GM12878 (cell line): ENCODE results near the gene ABCA9. TPM values are rescaled to one million over a fixed set of nuclear protein-coding genes. Genes with fewer than 3 reads are reported as not detected.

Experiments used
- ATAC-seq: fragments of 200-7000 bp; cut with Tn5 transposase; 3 replicates; pipeline ENCODE4 v1.9.1; 2020; ENCODE audit warnings: mild to moderate bottlenecking, moderate library complexity
- BruUV-seq: library from RNA; stranded (reverse); fragments of 400-500 nt; replicated peaks from 2 replicates; lab custom pipeline; 2021; lab: Mats Ljungman, UMichigan
- CTCF ChIA-PET: fragments of 300-600 bp; sonication (Branson Sonifier 250); formaldehyde crosslinking; extraction: SDS; loops from one replicate; lab custom pipeline; 2021; ENCODE audit warnings: inconsistent platforms; lab: Yijun Ruan, JAX
- POLR2A ChIA-PET: fragments of 350-600 bp; formaldehyde crosslinking; extraction: SDS; loops from one replicate; lab custom pipeline; 2021; ENCODE audit warnings: inconsistent platforms; lab: Charles Lee
- RAD21 ChIA-PET: fragments of 300-600 bp; sonication (Branson Sonifier 250); formaldehyde crosslinking; loops from one replicate; lab custom pipeline; 2023; ENCODE audit warnings: antibody characterized with exemption; ENCODE audit not compliant: unreplicated experiment; lab: Charles Lee
- SMC1A ChIA-PET: fragments of 300-600 bp; sonication (Branson Sonifier 250); formaldehyde crosslinking; loops from one replicate; lab custom pipeline; 2023; ENCODE audit not compliant: unreplicated experiment, uncharacterized antibody; lab: Charles Lee
- DNase-seq: peaks from one replicate; pipeline ENCODE4 v3.0.0-alpha.2; 2011; ENCODE audit warnings: low read depth, low spot score
- FAIRE-seq: peaks from 3 replicates; lab custom pipeline; 2011; peaks lifted over from hg19 to GRCh38; lab: Jason Lieb, UNC
- H2AFZ ChIP-seq: 2 replicates; pipeline ENCODE4 v1.6.0; 2011; ENCODE audit warnings: low read depth, low read length, control low read depth; ENCODE audit not compliant: control insufficient read depth
- H3K27ac ChIP-seq: 2 replicates; pipeline ENCODE4 v1.5.1; 2011; ENCODE audit warnings: control low read depth; ENCODE audit not compliant: control insufficient read depth, insufficient read depth
- H3K27me3 ChIP-seq, 2 experiments: replicated peaks in 1 of 2; 2 replicates each; pipeline versions ENCODE4 v1.6.0 to v1.6.1; 2011; ENCODE audit warnings: low read length in 1 of 2; ENCODE audit not compliant: control insufficient read depth in 2 of 2, insufficient read depth in 2 of 2
- H3K36me3 ChIP-seq, 2 experiments: 2 replicates each; pipeline ENCODE4 v1.5.1; 2011; ENCODE audit warnings: low read length in 1 of 2; ENCODE audit not compliant: control insufficient read depth in 2 of 2, insufficient read depth in 2 of 2
- H3K4me1 ChIP-seq: 2 replicates; pipeline ENCODE4 v1.6.1; 2011; ENCODE audit warnings: mild to moderate bottlenecking, low read length, moderate library complexity, mixed read lengths; ENCODE audit not compliant: control insufficient read depth, insufficient read depth
- H3K4me2 ChIP-seq: 2 replicates; pipeline ENCODE4 v1.6.0; 2011; ENCODE audit warnings: control low read depth; ENCODE audit not compliant: control insufficient read depth, insufficient read depth
- H3K4me3 ChIP-seq: fragments of 200-600 bp; sonication (generic); 2 replicates; pipeline ENCODE4 v1.5.1; 2016
- H3K79me2 ChIP-seq: 2 replicates; pipeline ENCODE4 v1.6.0; 2011; ENCODE audit warnings: low read length; ENCODE audit not compliant: control insufficient read depth, insufficient read depth
- H3K9ac ChIP-seq: 2 replicates; pipeline ENCODE4 v1.8.0; 2011; ENCODE audit warnings: low read length, control low read depth, mixed read lengths; ENCODE audit not compliant: control insufficient read depth, insufficient read depth
- H3K9me3 ChIP-seq: replicated peaks from 3 replicates; pipeline ENCODE4 v1.5.1; 2011; ENCODE audit warnings: mild to moderate bottlenecking, low read length; ENCODE audit not compliant: control insufficient read depth, insufficient read depth
- H4K20me1 ChIP-seq: 2 replicates; pipeline ENCODE4 v1.6.0; 2011; ENCODE audit not compliant: control insufficient read depth, insufficient read depth
- CBX5 ChIP-seq: sonication (generic); IDR thresholded peaks from 2 replicates; pipeline ENCODE4 v1.6.1; 2016; ENCODE audit warnings: low read depth, moderate library complexity, mild to moderate bottlenecking, inconsistent platforms
- CREB1 ChIP-seq: IDR thresholded peaks from 2 replicates; pipeline ENCODE4 v1.6.1; 2012; ENCODE audit warnings: low read depth, mild to moderate bottlenecking, inconsistent platforms
- CREM ChIP-seq: IDR thresholded peaks from 2 replicates; pipeline ENCODE4 v1.6.1; 2014; ENCODE audit warnings: antibody characterized with exemption, low read depth
- FOXK2 ChIP-seq: fragments of 450-650 bp; IDR thresholded peaks from 2 replicates; pipeline ENCODE4 v1.6.1; 2017; ENCODE audit warnings: mild to moderate bottlenecking, moderate library complexity
- HDAC2 ChIP-seq: fragments of 200-600 bp; sonication (generic); IDR thresholded peaks from 2 replicates; pipeline ENCODE4 v1.6.1; 2017
- HSF1 ChIP-seq: fragments of 150-350 bp; IDR thresholded peaks from 2 replicates; pipeline ENCODE4 v1.6.1; 2014; ENCODE audit warnings: mild to moderate bottlenecking, low read depth, low read length
- IKZF2 ChIP-seq, 2 experiments: fragments of 450-650 bp; IDR thresholded peaks; 2 replicates each; pipeline ENCODE4 v1.6.1; 2017; ENCODE audit warnings: mild to moderate bottlenecking in 2 of 2, moderate library complexity in 2 of 2
- NR2C2 ChIP-seq: IDR thresholded peaks from 2 replicates; pipeline ENCODE4 v1.6.1; 2011; ENCODE audit warnings: borderline replicate concordance, low read depth; ENCODE audit not compliant: control insufficient read depth, insufficient read length
- SUPT20H ChIP-seq: IDR thresholded peaks from 2 replicates; pipeline ENCODE4 v1.6.1; 2011; ENCODE audit warnings: low read depth, mild to moderate bottlenecking, low read length, moderate library complexity, borderline replicate concordance; ENCODE audit not compliant: control insufficient read depth
- TARDBP ChIP-seq: IDR thresholded peaks from 2 replicates; pipeline ENCODE4 v1.6.1; 2016; ENCODE audit warnings: borderline replicate concordance
- TBL1XR1 ChIP-seq: IDR thresholded peaks from 2 replicates; pipeline ENCODE4 v1.6.1; 2012; ENCODE audit warnings: low read depth, low read length, improper control_type of control experiment
- YBX1 ChIP-seq: fragments of 450-650 bp; IDR thresholded peaks from 2 replicates; pipeline ENCODE4 v1.6.1; 2016; ENCODE audit warnings: antibody characterized with exemption
- ZNF217 ChIP-seq: fragments of 450-650 bp; IDR thresholded peaks from 2 replicates; pipeline ENCODE4 v1.6.1; 2017; ENCODE audit warnings: antibody characterized with exemption, mild to moderate bottlenecking
- ZNF274 ChIP-seq: IDR thresholded peaks from one replicate; pipeline ENCODE4 v1.8.0; 2011; ENCODE audit not compliant: insufficient read length, insufficient read depth
- WGBS: methylation state at CpG from one replicate; pipeline ENCODE4 v1.1.6; 2016; ENCODE audit warnings: low lambda C conversion rate; ENCODE audit not compliant: insufficient replicate concordance, insufficient coverage; ENCODE audit errors: missing lambda C conversion rate; 5-methylcytosine and 5-hydroxymethylcytosine counted together
- in situ Hi-C: fragments of 300-500 bp; cut with MboI; formaldehyde crosslinking; loops from 9 replicates; pipeline ENCODE4 v1.14.3; 2018; ENCODE audit warnings: mixed read lengths
- intact Hi-C: fragments of 100-400 bp; cut with micrococcal nuclease; formaldehyde crosslinking; loops from one replicate; pipeline ENCODE4 v1.14.2; 2022; ENCODE audit not compliant: unreplicated experiment
- polyA plus RNA-seq, 11 experiments: library from polyadenylated mRNA; depleted of rRNA in 4 of 11; unstranded in 6 of 11; stranded (reverse) in 5 of 11; fragments of >200 nt; fragmentation: Nextera tagmentation in 4 of 11; fragmentation: Illumina TruSeq in 1 of 11; extraction: Ambion mirVana in 4 of 11; extraction: Trizol in 1 of 11; gene quantifications; 1 replicate in 1 of 11; 2 replicates in 10 of 11; pipeline versions ENCODE4 v1.2.1 to v1.2.3, GENCODE V29; 2011 to 2016; ENCODE audit warnings: inconsistent platforms in 2 of 11, missing spikeins in 2 of 11, low read depth in 1 of 11
- total RNA-seq, 4 experiments: library from RNA; depleted of rRNA in 3 of 4; stranded (reverse); fragments of >200 nt in 3 of 4; fragmentation: Illumina TruSeq in 1 of 4; extraction: Trizol in 1 of 4; gene quantifications; 2 replicates each; pipeline versions ENCODE4 v1.2.1 to v1.2.3, GENCODE V29; 2013 to 2021

Gene ABCA9
- total and polyA plus RNA-seq, 10 of the 15 experiments (the other 5 are each of a cell fraction or from before 2014, with no cell fraction given) = under 0.01 to 2.9 (median 0.31) TPM

- intact Hi-C loops = no loop called here
- no peak for ATAC-seq
- POLR2A ChIA-PET = no interaction called here
Observed at GRCh38 chr17:69086641-69087040, 25.9 kb upstream of the ABCA9 start.

More at GRCh38 chr17:69086641-69087040, 25.9 kb upstream of the ABCA9 start:
- no peaks in the 10 kb centered on the region for H4K20me1 ChIP-seq
- H3K4me1 ChIP-seq = no peaks in the 10 kb centered on the region
- ChIA-PET SMC1A (interaction anchor here (1.5 kb wide), 1 partner anchor 14 kb away, joined by 3 read pairs; no protein-coding TSS in a partner anchor), RAD21 (no interaction called here)
- FAIRE-seq = no peak
- no peak overlapping the region for H2AFZ ChIP-seq
- peaks cover 6% of the 10 kb centered on the region; the same call in 2 of the 3 replicates for H3K9me3 ChIP-seq
- WGBS = 93% methylated on average over 1 of the region's 1 CpG
- H3K4me3 ChIP-seq = no peak overlapping the region
- TF ChIP-seq SUPT20H (no peak), FOXK2 (no peak), ZNF217 (no peak), HSF1 (no peak), YBX1 (no peak), HDAC2 (no peak), NR2C2 (no peak), IKZF2 (IDR thresholded peaks at IDR 0.05) (no peak), ZNF274 (no peak), TARDBP (no peak), CREM (no peak), CBX5 (no peak), CREB1 (no peak), TBL1XR1 (no peak)
- TF ChIP-seq, all 136 proteins: peak for 0
- H3K27ac ChIP-seq = no peak overlapping the region
- no peak overlapping the region for H3K9ac ChIP-seq
- no peak overlapping the region for H3K4me2 ChIP-seq
- H3K79me2 ChIP-seq = no peaks in the 10 kb centered on the region
- BruUV-seq = no TSS peak
- no peak for DNase-seq
- peaks cover 2 to 6% of the 10 kb centered on the region in 2 experiments; a peak in 2 of 4 replicates for H3K36me3 ChIP-seq
- CTCF ChIA-PET = interaction anchor here (1.1 kb wide), 1 partner anchor 11 kb away, joined by 3 read pairs; no protein-coding TSS in a partner anchor
- in situ Hi-C loops = no loop called here
- H3K27me3 ChIP-seq = no peaks in the 10 kb centered on the region
